Hepatic stellate cell (primary cell): ENCODE data around the gene CSNK2A1.
A peak's percentile ranks its signal among the peaks of the same experiment; 100 is the strongest.
"Not testable (repeated sequence)": the region's sequence is repeated elsewhere in the genome, so short reads cannot be mapped to it uniquely, and the experiment has no call there.

Experiments used
- DNase-seq: peaks from one replicate; pipeline ENCODE4 v3.0.0; 2011; ENCODE audit warnings: low spot score

CSNK2A1 gene

DNA sequence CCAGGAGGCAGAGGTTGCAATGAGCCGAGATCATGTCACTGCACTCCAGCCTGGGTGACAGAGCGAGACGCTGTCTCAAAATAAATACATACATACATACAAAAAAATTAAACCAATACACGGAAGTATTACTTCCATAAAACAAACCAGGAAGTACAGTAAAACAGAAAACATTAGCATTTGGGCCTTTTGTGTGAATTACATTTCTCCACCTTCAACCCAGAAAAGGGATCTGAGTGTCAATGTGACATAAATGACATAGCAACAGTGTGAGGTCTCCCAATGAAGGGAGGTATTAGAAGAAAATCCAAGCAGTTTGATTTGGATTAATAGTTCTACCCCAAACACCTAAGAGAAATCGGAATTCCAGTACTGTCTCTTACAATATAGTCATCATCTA is 10.1 kb downstream of the CSNK2A1 start:
- no peak for DNase-seq

DNA sequence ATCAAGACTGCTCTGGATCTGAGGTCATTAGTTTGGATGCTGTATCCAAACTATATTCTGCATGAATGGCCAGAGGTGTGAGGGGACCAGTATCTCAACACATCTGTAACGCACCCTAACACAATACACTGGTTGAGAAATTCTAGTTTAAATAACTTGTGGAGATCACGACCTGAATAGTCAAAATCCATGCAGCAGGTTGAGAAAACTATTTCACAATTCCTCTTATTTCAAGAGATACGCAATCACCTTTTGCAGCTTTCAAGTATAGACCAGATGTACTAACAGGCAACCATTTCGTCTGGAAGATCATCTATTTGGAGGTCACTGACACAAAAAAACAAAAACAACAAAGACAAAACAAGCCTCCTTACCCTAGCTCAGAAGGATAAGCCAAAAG is 11.1 kb downstream of the CSNK2A1 start:
- no peak for DNase-seq

- DNase-seq: no peak
Observed at GRCh38 chr20:531608-532007, 12.0 kb downstream of the CSNK2A1 start.

GRCh38 chr20:530321-530720 is 13.3 kb downstream of the CSNK2A1 start:
- DNase-seq: no peak

DNA sequence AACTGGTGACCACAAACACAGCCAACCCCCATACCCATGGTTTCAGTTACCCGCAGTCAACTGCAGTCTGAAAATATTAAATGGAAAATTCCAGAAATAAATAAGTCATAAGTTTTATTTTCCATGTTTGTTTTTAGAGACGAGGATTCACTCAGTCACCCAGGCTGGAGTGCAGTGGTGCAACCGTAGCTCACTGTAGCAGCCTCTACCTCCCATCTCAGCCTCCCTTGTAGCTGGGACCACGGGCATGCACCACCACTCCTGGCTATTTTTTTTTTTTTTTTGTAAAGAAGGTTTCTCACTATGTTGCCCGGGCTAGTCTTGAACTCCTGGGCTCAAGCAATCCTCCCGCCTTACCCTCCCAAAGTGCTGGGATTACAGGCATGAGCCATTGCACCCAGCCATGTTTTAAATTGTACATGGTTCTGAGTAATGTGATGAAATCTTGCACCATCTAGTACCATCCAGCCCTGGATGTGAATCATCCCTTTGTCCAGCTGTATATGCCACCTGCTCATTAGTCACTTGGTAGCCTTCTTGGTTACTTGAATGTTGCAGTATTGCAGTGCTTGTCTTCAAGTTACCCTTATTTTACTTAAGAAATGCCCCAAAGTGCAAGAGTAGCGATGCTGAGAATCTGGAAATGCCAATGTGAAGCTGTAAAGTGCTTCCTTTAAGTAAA is 14.5 kb downstream of the CSNK2A1 start:
- DNase-seq: peak; percentile 23

- DNase-seq: no peak
Observed at GRCh38 chr20:527571-527886, 16.1 kb downstream of the CSNK2A1 start.

- DNase-seq: no peak
Observed at GRCh38 chr20:521860-522259, 21.7 kb downstream of the CSNK2A1 start.

DNA sequence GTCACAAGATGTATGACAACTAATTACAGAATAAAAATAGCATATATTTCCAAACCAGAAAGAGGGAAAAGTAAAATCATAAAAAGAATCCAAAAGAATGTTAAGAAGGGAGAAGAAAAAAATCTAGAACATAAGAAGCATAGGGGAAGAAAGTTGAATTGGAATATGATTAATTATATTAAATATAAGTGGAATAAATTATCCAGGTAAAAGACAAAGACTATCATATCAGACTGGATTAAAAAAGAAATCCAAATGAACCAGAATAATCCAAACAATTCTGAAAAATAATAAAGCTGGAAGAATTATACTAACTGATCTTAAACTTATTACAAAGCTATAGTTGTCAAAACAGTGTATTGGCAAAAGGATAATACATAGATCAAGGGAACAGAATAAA is 23.6 kb downstream of the CSNK2A1 start:
- no peak for DNase-seq

GRCh38 chr20:517221-517620 is 26.4 kb downstream of the CSNK2A1 start:
- no peak for DNase-seq

GRCh38 chr20:516799-517198 is 26.8 kb downstream of the CSNK2A1 start:
- no peak for DNase-seq

DNA sequence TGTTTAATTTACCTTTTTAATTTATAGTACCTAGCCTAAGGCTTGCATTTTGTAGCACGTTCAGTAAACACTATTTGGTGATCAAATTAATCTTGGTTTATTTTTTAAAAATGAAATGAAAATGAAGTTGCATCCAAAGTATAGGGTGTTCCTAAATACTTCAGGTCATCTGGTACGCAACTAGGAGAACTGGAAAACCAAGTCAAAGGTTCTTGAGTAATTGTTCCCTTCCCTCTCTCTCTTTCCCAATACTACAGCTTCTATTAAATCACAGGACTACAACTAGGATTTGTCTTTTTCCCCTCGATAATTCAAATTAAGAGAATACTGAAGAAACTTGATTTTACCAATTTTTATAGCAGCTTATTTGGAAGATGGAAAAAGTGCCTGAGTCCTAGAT is 27.9 kb downstream of the CSNK2A1 start:
- no peak for DNase-seq

DNA sequence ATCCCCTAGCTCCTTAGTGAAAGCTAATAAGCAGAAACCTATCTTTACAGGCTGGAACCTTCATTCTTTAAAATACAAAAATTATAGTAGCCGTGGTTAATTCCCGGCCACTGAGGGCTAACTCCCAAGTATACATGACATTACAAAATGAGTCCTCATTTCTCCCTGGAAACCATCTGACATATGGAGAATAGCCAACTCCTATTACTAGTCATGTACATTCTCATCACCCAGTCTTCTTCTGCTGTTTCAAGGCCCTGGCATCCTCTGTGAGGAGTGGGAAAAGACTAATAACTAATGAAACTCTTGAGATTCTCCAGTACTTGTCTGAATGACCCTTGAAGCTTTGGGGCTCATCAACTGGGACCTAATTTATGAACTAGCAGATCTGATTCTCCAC is 30.2 kb downstream of the CSNK2A1 start:
- DNase-seq: no peak

DNA sequence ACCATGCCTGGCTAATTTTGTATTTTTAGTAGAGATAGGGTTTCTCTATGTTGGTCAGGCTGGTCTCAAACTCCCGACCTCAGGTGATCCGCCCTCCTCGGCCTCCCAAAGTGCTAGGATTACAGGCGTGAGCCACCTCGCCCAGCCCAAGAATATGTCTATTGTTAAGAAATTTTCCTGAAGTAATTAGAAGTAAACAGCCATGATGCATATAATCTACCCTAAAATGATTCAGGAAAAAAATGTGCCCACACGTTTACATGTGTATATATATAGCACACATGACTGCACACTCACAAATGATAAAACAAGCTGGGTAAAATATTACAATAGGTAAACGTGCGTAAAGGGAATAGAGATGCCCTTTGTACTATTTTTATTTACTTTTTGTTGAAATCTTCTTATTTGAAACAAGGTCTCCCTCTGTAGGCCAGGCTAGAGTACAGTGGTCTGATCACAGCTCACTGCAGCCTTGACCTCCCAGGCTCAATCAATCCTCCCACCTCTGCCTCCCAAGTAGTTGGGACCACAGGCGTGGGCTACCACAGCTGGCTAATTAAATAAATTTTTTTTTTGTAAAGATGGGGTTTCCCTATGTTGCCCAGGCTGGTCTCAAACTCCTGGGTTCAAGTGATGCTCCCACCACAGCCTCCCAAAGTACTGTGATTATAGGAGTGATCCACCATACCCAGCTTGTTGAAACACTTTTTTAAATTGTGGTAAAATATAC is 33.1 kb downstream of the CSNK2A1 start:
- DNase-seq: not testable (repeated sequence)

- DNase-seq: not testable (repeated sequence)
Observed at GRCh38 chr20:508364-508787, 35.2 kb downstream of the CSNK2A1 start.

DNA sequence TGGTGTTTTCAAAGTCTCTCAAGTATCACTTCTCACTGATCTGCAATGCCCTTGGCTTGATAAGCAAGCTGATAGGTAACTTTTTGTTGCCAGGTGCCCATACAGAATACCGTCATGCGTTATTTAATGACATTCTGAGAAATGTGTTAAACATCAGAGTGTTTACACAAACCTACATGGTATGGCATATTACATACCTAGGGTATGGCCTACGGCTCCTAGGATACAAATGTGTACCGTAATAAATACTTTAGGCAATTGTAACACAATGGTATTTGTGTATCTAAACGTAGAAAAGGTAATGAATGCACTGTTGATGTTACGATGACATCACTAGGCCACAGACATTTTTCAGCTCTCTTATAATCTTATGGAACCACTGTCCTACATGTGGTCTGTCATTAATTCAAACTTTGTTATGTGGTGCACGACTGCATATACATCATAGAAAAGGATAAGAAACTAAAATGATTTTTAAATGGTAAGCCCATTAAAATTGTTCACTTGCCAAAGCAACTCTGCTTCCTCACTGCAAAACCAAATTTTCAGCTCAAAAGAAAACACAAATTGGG is 35.7 kb downstream of the CSNK2A1 start:
- DNase-seq: no peak

DNA sequence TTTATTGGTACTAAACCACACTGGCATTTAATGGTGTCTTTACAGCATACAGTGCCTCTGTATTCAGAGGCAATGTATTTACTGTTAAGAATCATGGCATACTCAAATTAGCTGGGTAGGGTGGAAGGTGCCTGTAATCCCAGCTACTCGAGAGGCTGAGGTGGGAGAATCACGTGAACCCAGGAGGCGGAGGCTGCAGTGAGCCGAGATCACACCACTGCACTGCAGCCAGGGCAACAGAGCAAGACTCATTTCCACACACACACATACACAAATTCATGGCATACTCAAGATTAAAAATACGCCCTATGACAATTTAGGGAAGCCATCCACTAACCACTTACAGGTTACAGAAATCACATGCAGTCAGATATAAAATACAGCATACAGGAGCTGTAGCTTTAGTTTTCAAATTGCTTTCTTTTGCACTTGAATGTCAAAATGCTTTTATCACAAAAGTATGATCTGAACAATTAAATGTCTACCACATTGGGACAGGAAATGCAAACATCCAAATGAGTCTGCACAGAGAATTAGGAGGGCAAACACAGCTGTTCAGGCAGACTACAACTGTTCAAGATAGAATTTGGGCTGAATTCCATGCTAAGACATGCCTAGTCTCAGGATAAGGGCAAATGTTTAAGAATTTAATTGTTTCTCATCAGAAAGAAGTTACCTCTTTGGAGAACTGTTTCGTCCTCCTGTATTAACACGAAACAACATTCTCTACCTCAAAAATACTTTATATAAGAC is 36.4 kb downstream of the CSNK2A1 start:
- no peak for DNase-seq

- no peak for DNase-seq
Observed at GRCh38 chr20:504632-505075, 38.9 kb downstream of the CSNK2A1 start.

DNA sequence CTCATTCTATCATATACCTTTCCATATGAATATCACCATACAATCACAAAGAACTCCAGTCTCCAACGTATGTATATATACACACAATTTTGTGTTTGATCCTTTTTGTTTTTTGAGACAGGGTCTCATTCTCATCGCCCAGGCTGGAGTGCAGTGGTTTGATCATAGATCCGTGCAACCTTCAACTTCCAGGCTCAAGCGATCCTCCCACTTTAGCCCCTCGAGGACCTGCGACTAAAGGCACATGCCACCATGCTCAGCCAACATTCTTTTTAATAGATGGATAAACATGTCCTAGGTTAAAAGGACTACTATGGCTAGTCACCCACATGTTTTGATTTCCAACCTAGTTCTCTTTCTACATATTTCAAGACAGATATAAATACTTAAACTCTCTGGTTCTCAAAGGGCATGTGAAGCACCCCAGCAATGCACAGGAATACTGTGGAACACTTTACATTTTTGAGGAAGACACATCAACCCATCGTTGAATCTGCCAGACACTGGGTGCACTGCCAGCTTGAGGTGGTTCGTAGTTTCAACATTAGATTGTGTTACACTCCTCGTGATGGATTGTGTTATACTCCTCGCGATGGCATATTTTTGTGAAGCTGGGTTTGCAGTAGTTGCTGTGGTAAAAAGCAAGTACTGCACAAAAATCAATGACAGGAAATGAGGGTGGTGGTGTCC is 40.4 kb downstream of the CSNK2A1 start:
- no peak for DNase-seq

- DNase-seq: no peak
Observed at GRCh38 chr20:497979-498378, 45.6 kb downstream of the CSNK2A1 start.

DNA sequence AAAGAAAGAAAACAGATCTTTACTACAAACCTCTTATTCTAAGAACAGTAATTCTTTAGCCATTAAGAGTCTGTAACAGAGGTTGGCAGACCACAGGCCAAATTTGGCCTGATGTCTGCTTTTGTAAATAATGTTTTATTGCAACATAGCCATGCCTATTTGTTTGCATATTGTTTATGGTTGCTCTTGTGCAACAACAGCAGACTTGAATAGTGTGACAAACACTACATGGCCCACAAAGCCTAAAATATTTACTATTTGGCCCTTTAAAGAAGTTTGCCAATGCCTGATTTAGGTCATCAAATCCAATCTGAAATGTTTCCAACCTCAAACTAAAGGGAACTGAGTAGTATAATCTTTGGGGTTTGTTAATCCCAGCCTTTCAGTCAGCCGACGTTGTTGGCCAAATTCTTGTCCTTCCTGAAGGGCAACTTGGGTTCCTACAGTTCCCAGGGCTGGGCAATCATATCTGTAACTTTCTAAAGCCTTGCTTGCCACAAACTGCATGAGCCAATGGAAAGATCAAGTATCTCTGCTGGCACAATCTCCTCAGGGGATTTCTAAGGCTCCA is 47.4 kb downstream of the CSNK2A1 start:
- DNase-seq: no peak

GRCh38 chr20:492159-492558 is 51.4 kb downstream of the CSNK2A1 start:
- DNase-seq: no peak

DNA sequence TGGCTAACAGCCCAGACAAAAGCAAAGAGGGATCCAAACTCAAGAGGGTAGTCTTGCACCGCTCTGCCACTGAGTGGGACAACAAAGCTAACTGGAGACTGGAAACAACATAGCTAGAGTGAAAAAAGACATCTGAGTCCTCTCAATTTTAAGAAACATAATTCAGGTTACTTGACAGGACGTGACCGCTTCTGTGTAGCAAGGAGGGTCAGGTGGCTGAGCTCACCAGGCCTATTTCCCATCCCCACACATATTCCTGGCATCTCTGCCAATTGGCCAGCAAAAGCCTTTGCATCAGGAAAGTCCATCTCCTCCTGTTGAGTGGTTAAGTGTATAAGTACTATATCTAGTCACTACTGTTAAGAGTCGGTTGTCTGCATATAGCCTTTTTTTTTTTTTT is 55.9 kb downstream of the CSNK2A1 start:
- DNase-seq: no peak
